HG02870 (cell line): ENCODE data around the gene RBM19.

Experiments
- ATAC-seq: cut with Tn5 transposase; IDR thresholded peaks from one replicate; pipeline ENCODE4 v1.9.1; 2021; ENCODE audit warnings: mild to moderate bottlenecking, moderate library complexity; ENCODE audit not compliant: unreplicated experiment

Gene RBM19

DNA sequence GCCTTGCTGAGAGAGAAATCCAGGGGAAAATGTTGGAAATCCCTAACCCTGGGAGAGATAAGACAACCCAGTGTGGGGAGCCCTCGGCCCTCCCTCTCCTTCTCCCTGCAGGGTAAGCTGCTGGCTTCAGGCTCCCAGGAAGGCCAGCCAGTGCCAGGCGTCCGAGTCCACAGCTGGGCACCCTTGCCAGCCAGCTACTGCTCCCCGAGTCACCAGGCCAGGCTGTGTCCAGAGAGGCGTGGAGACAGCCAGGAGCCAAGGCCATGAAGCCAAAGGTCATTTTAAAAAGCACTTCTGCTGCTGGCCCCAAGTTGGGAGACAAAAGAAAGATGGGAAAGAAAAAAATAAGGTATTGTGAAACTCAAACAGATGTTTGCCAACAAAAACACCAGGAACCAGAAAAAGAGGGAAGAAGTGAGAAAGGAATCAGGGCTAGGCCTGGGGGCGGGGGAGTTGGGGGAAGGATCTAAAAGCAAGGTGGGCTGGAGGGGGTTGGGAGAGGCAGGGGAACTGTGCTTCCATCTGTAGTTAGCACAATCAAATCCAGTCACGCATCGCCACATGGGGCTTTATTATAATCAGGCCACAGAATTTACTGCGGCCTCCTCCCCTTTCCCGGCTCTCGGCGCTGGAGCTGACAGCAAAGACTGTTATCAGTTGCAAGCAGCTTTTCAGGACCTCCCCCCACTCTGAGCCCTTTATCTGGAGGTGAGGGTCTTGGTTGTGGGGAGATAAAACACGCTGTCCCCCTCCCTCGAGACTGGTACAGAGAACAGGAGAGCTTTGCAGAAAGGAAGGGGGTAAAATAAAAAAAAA is 33.5 kb downstream of the RBM19 start:
- ATAC-seq, result no peak

DNA sequence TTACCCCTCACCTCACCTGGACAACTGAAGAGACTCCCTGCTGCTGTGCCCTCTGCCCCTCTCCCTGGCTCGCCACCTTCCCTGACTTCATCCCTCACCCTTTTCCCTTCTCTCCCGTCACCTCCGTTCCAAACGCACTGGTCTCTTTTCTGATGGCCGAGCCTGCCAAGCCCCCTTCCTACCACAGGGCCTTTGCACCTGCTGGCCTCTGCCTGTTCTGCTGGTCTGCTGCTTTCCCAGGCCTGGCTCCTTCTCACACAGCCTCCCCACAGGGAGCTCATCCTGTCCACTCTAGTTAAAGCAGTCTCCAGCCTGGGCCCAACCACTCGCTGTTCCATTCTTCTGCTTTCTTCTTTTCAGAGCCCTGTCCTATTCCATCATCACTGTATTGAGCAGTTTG is 34.6 kb downstream of the RBM19 start:
- ATAC-seq, result no peak

DNA sequence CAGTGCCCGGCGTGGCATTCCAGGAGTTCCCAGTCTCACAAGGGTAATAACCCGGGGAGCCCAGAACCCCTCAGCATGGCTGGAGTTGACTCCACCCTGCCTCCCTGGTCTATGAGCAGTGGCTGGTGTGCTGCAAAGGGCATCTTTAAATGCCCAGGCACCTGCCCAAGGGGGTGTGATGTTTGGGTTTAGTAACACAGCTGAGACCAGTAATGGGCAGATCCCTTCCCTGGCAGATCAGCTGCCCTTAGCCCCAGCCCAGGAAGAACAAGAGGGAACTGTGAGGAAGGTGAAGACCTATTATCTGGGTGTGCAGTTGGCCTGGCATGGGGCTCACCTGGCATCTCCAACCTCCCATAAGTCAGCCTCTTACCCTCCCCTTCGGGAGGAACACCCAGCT is 35.9 kb downstream of the RBM19 start:
- no peak for ATAC-seq

GRCh38 chr12:113929312-113929989 is 36.7 kb downstream of the RBM19 start:
- peak; percentile 68 for ATAC-seq

- ATAC-seq, result no peak
Observed at GRCh38 chr12:113926788-113927187, 39.3 kb downstream of the RBM19 start.

DNA sequence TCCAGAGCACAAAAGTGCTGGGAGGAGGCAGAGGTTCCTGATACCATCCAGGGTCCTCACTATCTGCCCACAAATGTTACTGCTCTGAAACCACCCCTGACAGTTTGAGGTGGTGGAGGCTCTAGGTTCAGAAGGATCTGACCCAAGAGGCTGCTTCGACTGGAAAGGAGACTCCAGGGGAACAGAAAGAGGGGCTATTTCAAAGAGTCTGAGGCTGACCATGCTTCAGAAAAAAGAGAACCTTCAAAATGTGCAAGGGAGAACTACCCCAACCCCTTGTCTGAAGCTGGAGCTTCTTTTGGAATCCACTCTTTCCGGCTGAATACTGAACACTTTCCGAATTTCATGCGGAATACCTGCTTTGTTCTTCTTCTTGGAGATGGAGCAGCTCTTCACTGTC is 41.8 kb downstream of the RBM19 start:
- no peak for ATAC-seq

GRCh38 chr12:113923251-113923650 is 42.9 kb downstream of the RBM19 start:
- no peak for ATAC-seq

DNA sequence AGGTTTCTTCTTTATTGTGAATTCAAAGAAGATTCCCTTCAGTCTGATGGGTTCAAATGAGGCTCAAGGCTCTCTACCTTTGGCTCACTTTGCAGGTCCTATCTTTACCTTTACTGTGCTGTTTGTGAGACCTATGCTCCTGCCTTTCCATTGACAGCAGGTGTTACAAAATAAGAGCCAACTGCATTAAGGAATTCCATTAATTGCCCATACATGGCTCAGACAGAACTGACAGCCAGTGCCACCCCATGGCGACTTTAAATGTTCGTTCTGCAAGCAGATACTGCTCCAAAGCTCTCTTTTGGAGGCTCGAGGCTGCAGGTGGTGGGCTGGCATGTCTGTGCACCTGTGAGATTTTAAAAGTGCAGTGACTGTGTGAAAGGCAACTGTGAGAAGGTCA is 44.7 kb downstream of the RBM19 start:
- ATAC-seq, result no peak

GRCh38 chr12:113919791-113920190 is 46.3 kb downstream of the RBM19 start:
- no peak for ATAC-seq

GRCh38 chr12:113918306-113918705 is 47.8 kb downstream of the RBM19 start:
- ATAC-seq, result no peak

- no peak for ATAC-seq
Observed at GRCh38 chr12:113917393-113917792, 48.7 kb downstream of the RBM19 start.

GRCh38 chr12:113914806-113915205 is 51.3 kb downstream of the RBM19 start:
- no peak for ATAC-seq

- ATAC-seq, result no peak
Observed at GRCh38 chr12:113914176-113914575, 51.9 kb downstream of the RBM19 start.

DNA sequence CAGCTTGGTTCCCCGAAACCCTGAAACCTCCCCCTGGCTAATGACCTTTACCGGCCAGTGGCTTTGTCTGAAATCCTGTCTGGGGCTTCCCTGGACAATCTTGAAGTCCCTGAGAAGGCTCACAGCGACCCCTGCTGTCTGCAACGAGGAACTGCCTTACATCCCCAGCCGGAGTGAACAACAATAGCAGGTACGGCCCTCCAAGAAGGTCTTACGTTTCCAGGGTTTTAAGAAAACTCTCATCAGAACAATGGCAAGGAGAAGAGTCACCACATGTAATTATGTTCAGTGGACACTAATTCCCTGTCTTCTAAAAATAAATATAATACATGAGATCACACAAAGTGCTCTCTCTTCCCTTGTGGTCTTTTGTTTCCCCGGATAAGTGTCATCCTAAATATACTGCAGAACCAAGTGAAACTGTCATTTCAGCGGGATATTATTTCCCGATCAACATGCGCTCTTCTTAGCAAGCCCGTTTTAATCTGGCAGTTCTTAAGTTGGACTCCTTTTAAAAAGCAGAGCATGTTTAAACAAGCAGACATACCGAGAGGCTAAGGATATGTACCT is 53.3 kb downstream of the RBM19 start:
- ATAC-seq, result no peak

- ATAC-seq, result no peak
Observed at GRCh38 chr12:113911971-113912759, 54.0 kb downstream of the RBM19 start.

- ATAC-seq, result no peak
Observed at GRCh38 chr12:113910751-113911272, 55.3 kb downstream of the RBM19 start.

- ATAC-seq, result no peak
Observed at GRCh38 chr12:113909776-113910420, 56.2 kb downstream of the RBM19 start.

DNA sequence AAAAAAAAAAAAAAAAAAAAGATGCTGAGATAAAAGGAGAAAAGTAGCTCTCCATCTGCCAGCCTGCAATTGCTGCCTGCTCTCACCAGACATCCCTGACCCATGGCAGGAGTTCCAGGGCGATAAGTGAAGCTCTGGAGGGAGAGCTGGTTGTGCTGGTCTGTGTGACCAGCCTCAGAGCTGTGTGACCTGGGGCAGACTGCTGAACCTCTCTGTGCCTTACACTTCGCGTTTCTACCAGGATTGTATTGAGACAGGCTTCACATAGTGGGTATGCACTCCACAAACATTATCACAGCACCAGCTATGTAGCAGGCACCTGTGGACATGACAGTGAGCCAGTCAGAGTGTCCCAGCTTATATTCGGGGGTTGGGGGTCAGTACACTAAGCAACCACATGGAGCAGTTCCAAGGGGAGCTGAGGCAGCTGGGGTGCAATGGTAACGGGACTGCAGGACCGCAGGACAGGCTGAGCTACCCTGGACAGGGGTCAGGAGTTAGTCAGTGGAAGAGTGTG is 57.5 kb downstream of the RBM19 start:
- ATAC-seq, result no peak

DNA sequence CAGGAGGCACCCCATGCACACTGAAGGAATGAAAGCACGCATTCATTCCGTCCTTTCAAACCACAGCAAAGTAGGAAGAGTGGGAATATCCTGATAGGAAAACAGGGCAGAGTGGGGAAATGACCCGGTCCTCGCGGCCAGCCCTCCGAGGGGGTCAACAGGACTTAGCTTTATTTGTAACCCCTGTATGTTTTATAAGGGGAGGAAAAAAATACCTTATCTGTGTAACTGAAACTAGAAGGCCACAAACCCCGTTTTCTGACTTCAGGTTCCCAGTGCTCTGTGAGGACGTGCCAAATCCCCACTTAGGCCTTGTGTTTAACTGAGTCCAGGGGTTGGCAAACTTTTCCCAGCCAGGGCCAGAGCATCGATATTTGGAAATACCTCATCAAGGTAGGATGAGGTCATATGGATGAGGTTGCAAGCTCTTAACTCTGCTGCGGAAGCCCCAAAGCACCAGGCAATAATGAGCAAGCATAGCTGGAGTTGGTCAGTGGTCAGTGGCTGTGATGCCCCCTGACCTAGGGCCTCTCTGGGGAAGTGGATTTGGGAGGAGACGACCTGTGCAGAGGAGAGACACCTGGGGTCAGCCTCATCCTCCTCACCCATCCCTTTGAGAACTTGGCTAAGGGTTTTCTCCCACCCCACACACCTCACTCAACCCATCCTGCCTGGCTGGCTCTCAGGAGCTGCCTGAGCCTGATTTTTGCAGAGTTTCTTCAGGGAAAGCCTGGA is 58.5 kb downstream of the RBM19 start:
- ATAC-seq, result no peak
